Type B pancreatic cell (in vitro differentiated cells): Measurements from ENCODE around the gene HLA-B. TPM values are rescaled to one million over a fixed set of nuclear protein-coding genes. Genes with fewer than 3 reads are reported as not detected.
"Not testable (repeated sequence)": the region's sequence is repeated elsewhere in the genome, so short reads cannot be mapped to it uniquely, and the experiment has no call there.

Source experiments
- DNase-seq: peaks from one replicate; pipeline ENCODE4 v3.0.0; 2021; ENCODE audit warnings: mixed read lengths; ENCODE audit not compliant: unreplicated experiment; ENCODE audit errors: extremely low spot score
- H3K27ac Mint-ChIP-seq: 2 replicates; pipeline ENCODE4 v1.8.0; 2021; ENCODE audit warnings: mild to moderate bottlenecking, mixed read lengths
- H3K27me3 Mint-ChIP-seq: 2 replicates; pipeline ENCODE4 v1.8.0; 2021; ENCODE audit warnings: mixed read lengths
- H3K36me3 Mint-ChIP-seq: 2 replicates; pipeline ENCODE4 v1.8.0; 2021; ENCODE audit warnings: mixed read lengths
- H3K4me1 Mint-ChIP-seq: one replicate; pipeline ENCODE4 v1.8.0; 2021; ENCODE audit warnings: mixed read lengths; ENCODE audit not compliant: unreplicated experiment
- H3K4me3 Mint-ChIP-seq: 2 replicates; pipeline ENCODE4 v1.8.0; 2021; ENCODE audit warnings: mild to moderate bottlenecking, mixed read lengths
- H3K9me3 Mint-ChIP-seq: 2 replicates; pipeline ENCODE4 v1.8.0; 2021; ENCODE audit warnings: mixed read lengths
- total RNA-seq: library from RNA; stranded (reverse); gene quantifications from 2 replicates; pipeline ENCODE4 v1.2.1, GENCODE V29; 2021; ENCODE audit warnings: low replicate concordance
- TF ChIP-seq, protein P1 (sequence below): fragments of 200-600 bp; sonication (generic); conservative IDR thresholded peaks from 2 replicates; pipeline ENCODE4 v1.5.0; 2021; ENCODE audit warnings: antibody characterized with exemption, mild to moderate bottlenecking

The HLA-B gene
- total RNA-seq, 1 donor from 2014 or later: 53.9 TPM

DNA sequence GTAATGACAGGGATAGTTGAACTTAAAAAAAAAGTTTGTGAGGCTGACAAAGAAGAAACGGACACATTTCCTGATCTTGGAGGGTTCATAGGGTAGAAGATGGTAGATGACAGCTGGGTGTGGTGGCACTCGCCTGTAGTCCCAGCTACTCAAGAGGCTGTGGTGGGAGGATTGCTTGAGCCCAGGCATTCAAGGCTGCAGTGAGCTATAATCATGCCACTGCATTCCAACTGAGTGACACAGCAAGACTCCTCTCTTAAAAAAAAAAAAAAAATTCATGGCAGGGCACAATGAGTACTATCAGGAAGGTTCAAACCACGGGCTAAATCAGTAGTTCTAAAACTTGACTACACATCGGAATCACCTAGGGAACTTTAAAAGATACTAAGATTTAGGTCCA, 44.4 kb upstream of the HLA-B start:
- peaks cover 33% of the 10 kb centered on the region for H3K4me1 Mint-ChIP-seq
- H3K27ac Mint-ChIP-seq: peak overlapping the region; percentile 92
- H3K4me3 Mint-ChIP-seq: peak overlapping the region; percentile 93
- TF ChIP-seq, protein P1, sequence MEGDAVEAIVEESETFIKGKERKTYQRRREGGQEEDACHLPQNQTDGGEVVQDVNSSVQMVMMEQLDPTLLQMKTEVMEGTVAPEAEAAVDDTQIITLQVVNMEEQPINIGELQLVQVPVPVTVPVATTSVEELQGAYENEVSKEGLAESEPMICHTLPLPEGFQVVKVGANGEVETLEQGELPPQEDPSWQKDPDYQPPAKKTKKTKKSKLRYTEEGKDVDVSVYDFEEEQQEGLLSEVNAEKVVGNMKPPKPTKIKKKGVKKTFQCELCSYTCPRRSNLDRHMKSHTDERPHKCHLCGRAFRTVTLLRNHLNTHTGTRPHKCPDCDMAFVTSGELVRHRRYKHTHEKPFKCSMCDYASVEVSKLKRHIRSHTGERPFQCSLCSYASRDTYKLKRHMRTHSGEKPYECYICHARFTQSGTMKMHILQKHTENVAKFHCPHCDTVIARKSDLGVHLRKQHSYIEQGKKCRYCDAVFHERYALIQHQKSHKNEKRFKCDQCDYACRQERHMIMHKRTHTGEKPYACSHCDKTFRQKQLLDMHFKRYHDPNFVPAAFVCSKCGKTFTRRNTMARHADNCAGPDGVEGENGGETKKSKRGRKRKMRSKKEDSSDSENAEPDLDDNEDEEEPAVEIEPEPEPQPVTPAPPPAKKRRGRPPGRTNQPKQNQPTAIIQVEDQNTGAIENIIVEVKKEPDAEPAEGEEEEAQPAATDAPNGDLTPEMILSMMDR: no peak
- peaks cover 4% of the 10 kb centered on the region for H3K36me3 Mint-ChIP-seq
- no peaks in the 10 kb centered on the region for H3K9me3 Mint-ChIP-seq
- H3K27me3 Mint-ChIP-seq: peaks cover 41% of the 10 kb centered on the region
- DNase-seq: no peak

DNA sequence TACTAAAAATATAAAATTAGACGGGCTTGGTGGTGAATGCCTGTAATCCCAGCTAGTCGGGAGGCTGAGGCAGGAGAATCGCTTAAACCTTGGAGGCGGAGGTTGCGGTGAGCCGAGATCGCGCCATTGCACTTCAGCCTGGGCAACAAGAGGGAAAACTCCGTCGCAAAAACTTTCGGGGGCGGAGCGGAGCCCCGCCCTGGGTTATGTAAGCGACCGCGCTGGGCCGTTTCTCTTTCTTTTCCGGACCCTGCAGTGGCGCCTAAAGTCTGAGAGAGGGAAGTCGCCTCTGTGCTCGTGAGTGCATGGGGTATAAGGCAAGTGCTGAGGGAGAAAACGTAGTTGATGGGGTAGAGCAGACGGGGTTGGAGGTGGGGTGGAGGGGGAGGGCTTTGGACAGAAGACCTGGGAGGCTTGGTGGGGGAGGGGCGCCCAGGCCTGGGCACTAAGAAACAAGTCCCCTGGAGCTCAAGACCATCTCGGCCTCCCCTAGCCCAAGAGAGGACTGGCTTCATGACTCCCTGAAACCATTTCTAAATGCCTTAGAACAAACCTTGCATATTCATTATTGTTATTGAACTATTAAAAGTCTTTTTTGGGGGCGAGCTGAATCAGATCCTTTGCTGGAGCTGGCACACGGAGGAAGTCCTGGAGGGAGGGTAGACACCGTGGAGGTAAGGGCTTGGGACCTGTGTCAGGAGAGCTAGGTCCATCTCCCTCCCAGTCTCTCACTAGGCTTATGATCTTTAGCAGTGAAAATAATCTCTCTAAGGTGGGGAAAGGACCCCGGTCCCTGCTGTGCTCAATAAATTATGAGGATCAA, 43.7 kb upstream of the HLA-B start:
- TF ChIP-seq, protein P1: no peak
- no peaks in the 10 kb centered on the region for H3K9me3 Mint-ChIP-seq
- peak overlapping the region; percentile 92 for H3K27ac Mint-ChIP-seq
- peaks cover 4% of the 10 kb centered on the region for H3K36me3 Mint-ChIP-seq
- DNase-seq: no peak
- peak overlapping the region; percentile 93 for H3K4me3 Mint-ChIP-seq
- H3K4me1 Mint-ChIP-seq: peaks cover 30% of the 10 kb centered on the region
- H3K27me3 Mint-ChIP-seq: peaks cover 39% of the 10 kb centered on the region

DNA sequence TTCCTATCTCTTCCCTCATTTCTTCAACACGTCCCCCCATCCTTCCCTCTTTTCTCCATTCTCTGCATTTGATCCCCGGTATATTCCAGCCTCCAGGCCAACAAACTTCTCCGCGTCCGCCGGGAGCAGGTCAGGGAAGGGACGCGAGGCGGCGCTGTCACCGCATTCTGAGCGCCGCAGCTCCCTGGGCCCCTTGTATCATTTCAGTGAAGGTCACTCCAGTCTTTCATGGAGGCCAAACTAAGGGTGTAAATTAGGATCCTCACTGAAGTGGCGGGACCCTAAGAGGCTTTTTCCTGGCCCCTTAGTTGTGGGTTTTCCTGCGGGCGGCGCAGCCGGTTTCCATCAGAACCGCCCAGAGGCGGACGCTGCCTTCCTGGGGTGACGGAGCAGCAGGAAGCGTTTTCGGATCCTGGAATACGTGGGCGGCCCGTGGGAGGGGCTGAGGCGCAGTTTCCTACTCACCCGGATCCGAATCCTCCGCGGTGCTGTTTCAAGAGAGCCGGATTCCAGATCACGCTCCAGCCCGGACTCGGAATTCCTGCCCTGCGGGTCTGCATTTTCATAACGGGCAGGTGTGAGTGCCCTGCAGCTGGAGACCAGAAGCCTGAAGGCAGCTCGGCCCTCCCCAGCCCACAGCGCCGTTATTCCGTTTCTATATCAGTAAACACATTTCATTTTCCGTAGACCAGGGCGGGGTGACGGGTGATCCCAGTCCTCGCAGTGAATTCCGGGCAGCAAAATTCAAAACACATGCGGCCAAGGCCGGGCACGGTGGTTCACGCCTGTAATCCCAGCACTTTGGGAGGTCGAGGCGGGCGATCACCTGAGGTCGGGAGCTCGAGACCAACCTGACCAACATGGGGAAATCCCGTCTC, 42.8 kb upstream of the HLA-B start:
- H3K27me3 Mint-ChIP-seq: peaks cover 38% of the 10 kb centered on the region
- H3K4me1 Mint-ChIP-seq: peaks cover 28% of the 10 kb centered on the region
- H3K36me3 Mint-ChIP-seq: peaks cover 4% of the 10 kb centered on the region
- peak overlapping the region; percentile 93 for H3K4me3 Mint-ChIP-seq
- DNase-seq: peak; percentile 81
- TF ChIP-seq, protein P1: peak; percentile 91
- no peaks in the 10 kb centered on the region for H3K9me3 Mint-ChIP-seq
- H3K27ac Mint-ChIP-seq: peak overlapping the region; percentile 92

DNA sequence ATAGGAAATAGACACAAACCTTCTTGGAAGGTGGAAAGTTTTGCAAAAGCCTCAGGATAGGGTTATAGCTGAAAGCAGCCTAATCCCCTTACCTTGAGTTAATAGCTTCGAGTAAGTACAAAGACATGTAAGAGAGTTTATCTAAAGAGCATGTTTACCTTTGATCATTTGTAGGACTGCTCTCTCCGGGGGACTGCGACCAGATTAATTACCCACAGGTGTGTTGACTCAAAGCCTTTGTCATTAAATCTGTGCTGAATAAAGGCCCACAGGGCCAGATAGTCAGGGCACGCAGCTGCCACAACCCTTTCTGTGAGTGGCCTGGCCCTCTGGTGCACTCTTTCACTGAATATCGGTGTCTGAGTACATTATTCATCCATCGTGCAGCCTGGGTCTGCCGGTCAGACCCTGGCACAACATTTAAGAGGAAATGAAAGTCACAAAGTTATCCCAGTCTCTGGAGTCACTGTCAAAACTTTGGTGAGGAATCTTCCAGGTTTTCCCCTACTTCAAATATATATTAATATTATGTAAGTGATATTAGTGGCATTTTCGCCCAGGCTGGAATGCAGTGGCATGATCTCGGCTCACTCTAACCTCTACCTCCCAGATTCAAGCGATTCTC, 41.0 kb upstream of the HLA-B start:
- no peak for DNase-seq
- Mint-ChIP-seq H3K27ac (no peak overlapping the region), H3K4me1 (peaks cover 27% of the 10 kb centered on the region), H3K27me3 (peaks cover 37% of the 10 kb centered on the region), H3K4me3 (no peak overlapping the region), H3K9me3 (no peaks in the 10 kb centered on the region), H3K36me3 (peaks cover 4% of the 10 kb centered on the region)
- TF ChIP-seq, protein P1: no peak

DNA sequence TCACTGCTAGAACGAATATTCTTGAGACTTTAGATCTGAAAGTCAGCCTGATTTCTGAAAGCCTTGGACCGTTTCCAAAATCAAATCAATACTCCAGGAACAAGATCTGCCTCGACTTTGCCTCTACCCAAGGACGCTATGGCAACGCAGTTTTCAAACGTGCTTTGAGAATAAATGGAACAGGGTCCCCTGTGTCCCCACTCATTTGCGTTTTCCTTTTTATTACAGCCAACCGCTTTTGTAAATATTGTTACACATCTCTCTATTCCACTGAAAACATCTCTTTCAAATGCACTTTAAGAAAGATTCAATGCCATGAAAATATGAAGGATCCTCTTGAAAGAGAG, 40.1 kb upstream of the HLA-B start:
- not testable (repeated sequence) for H3K9me3 Mint-ChIP-seq, DNase-seq, H3K36me3 Mint-ChIP-seq
- Mint-ChIP-seq H3K4me3 (peak overlapping the region; percentile 84), H3K4me1 (peaks cover 18% of the 10 kb centered on the region), H3K27me3 (peaks cover 28% of the 10 kb centered on the region), H3K27ac (peak overlapping the region; percentile 40)
- TF ChIP-seq, protein P1: peak; percentile 5
